ENCODE measurements around the gene UVRAG.

Gene UVRAG

DNA sequence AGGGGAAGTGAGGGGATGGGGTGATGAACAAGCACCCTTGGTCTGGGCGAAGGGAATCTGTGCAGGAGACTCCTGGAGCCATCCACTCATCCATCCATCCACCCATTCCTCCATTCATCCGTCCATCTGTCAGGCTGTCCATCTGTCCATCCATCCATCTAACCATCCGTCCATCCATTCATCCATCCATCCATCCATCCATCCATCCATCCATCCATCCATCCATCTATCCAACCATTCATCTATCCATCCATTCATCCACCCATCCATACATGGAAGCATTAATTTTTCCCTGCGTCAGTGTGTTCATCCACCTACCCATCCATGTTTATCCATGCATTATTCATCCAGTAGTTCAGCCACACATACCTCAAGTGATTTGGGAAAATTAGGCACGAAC is 359.3 kb downstream of the UVRAG start:
- Histone ChIP-seq H3K27me3 (no peaks in the 10 kb centered on the region), H3K36me3 (no peaks in the 10 kb centered on the region), H3K4me3 (ENCODE audit: low read depth, low read length) (no peak overlapping the region), H3K4me1 (peaks cover 11% of the 10 kb centered on the region), H3K9me3 (no peaks in the 10 kb centered on the region)
- no peak for TF ChIP-seq CTCF (IDR thresholded peaks at IDR 0.05; ENCODE audit: low read depth, low read length)
- DNase-seq = no peak

DNA sequence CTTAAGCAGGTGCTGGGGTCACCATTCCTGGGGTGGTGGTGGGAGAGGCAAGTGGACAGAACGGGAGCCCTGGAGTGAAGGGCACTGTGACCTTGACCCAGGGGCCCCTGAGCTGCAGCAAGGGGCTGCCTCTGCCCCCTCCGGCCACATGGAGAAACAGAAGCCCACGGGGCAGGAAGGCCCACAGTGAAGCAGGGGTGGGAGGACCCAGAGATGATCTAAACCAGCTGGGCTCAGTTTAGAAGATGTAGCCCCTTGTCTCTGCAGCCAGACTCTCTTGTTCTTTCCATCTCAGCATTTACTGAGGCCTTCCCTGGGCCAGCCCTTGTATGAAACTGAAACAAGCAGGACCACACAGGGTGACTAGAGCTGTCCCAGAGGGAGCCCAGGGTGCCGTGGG is 360.8 kb downstream of the UVRAG start:
- H3K4me3 ChIP-seq (ENCODE audit: low read depth, low read length) = no peak overlapping the region
- DNase-seq = no peak
- no peaks in the 10 kb centered on the region for H3K27me3 ChIP-seq
- peaks cover 4% of the 10 kb centered on the region; the same call in 1 of the 2 replicates for H3K4me1 ChIP-seq
- no peak for TF ChIP-seq CTCF (IDR thresholded peaks at IDR 0.05; ENCODE audit: low read depth, low read length)
- no peaks in the 10 kb centered on the region for H3K36me3 ChIP-seq
- H3K9me3 ChIP-seq = no peaks in the 10 kb centered on the region

DNA sequence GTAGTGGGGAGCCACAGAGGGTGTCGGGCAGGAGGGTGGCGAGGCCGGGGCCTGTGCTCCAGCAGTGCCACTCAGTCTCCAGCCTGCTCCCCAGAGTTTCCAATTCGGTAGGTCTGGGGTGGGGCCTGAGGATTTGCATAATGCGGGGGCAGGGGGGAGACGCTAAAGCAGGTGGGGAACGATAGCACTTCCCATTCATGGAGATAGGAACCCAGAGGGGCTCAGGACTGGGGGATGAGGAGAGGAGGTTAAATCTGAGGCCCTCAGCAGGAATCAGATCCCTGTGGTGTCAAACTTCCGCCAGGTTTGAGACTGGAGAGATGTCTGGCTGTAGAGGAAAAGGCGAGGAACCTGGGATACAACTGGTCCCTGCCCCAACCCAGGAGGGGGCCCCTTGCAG is 361.5 kb downstream of the UVRAG start:
- no peak overlapping the region for H3K4me3 ChIP-seq (ENCODE audit: low read depth, low read length)
- DNase-seq = no peak
- peaks cover 4% of the 10 kb centered on the region; the same call in 1 of the 2 replicates for H3K4me1 ChIP-seq
- no peak for TF ChIP-seq CTCF (IDR thresholded peaks at IDR 0.05; ENCODE audit: low read depth, low read length)
- H3K27me3 ChIP-seq = no peaks in the 10 kb centered on the region
- no peaks in the 10 kb centered on the region for H3K9me3 ChIP-seq
- H3K36me3 ChIP-seq = no peaks in the 10 kb centered on the region

- Histone ChIP-seq H3K27me3 (no peaks in the 10 kb centered on the region), H3K36me3 (no peaks in the 10 kb centered on the region), H3K9me3 (no peaks in the 10 kb centered on the region), H3K4me1 (peaks cover 4% of the 10 kb centered on the region; the same call in 1 of the 2 replicates), H3K4me3 (ENCODE audit: low read depth, low read length) (no peak overlapping the region)
- no peak for DNase-seq
- no peak for TF ChIP-seq CTCF (IDR thresholded peaks at IDR 0.05; ENCODE audit: low read depth, low read length)
Measured at GRCh38 chr11:76177250-76177686, 362.3 kb downstream of the UVRAG start.

DNA sequence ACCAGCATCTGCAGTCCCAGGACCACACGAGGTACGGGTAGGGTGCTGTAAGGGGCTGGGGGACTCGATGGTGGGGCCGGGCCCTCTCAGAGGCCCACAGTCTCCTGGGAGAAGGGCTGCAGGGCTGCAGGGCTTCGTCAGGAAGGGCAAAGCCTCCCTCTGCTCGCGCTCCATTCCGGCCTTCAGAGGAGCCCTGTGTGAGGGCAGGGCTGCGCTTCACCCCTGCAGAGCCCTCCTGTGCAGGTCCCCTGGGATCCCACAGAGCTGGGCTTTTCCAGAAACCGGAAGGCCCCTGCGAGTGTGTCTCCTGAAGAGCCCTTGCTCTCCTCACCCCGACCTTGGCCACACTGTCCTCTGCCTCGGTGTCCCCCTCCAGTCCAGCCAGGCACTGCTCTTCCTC is 364.1 kb downstream of the UVRAG start:
- H3K36me3 ChIP-seq = no peaks in the 10 kb centered on the region
- DNase-seq = no peak
- TF ChIP-seq CTCF (IDR thresholded peaks at IDR 0.05; ENCODE audit: low read depth, low read length) = no peak
- H3K4me3 ChIP-seq (ENCODE audit: low read depth, low read length) = no peak overlapping the region
- H3K4me1 ChIP-seq = peaks cover 5% of the 10 kb centered on the region
- H3K27me3 ChIP-seq = no peaks in the 10 kb centered on the region
- no peaks in the 10 kb centered on the region for H3K9me3 ChIP-seq

DNA sequence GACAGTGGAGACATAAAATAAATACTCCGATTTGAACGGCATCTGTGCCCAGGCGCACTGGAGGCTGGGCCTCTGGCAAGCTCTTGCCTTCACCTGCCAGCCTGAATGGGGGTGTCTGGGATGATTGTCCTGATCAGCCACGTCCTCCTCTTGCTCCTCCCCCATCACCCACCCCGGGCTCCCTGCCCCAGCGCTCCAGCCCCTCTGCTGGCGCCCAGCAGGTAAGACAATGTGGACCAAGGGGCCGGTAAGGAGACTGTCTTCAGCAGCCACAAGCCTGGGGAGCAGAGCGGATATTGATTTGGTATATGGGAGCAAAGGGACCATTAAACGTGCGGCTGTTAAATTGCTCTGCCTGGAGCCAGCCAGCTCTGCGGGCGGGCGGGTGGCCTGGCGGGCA is 366.4 kb downstream of the UVRAG start:
- Histone ChIP-seq H3K9me3 (no peaks in the 10 kb centered on the region), H3K36me3 (no peaks in the 10 kb centered on the region), H3K27me3 (no peaks in the 10 kb centered on the region), H3K4me3 (ENCODE audit: low read depth, low read length) (no peak overlapping the region), H3K4me1 (peaks cover 25% of the 10 kb centered on the region)
- DNase-seq = no peak
- no peak for TF ChIP-seq CTCF (IDR thresholded peaks at IDR 0.05; ENCODE audit: low read depth, low read length)
